ENCODE measurements around the gene TMCC1. TPM values are rescaled to one million over a fixed set of nuclear protein-coding genes. Genes with fewer than 3 reads are reported as not detected.
"Not testable (repeated sequence)": the region's sequence is repeated elsewhere in the genome, so short reads cannot be mapped to it uniquely, and the experiment has no call there.

TMCC1 gene
- total and polyA plus RNA-seq, 2 donors (not counting 3 experiments of a cell fraction or from before 2014, with no cell fraction given), result 17.4 to 38.4 TPM

DNA sequence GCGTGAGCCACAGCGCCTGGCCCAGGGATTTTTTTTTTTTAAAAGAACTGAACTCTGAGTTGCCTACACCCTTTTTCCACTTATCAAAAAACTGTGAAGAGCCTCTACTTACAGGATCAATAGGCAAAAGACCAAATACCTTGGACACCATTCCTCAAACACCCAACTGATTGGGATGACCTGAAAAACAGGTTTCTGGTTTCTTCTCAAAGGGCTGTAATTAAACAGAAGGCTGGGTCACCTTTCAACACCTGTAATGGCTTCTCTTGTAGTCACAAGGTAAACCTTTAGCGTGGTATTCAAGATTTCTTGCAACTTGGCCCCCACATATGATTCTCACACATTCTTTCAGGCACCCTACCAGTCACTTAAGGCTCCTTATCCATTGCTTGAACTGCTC, 248.7 kb downstream of the TMCC1 start:
- Histone ChIP-seq H3K4me2 (ENCODE audit: insufficient read depth, low read length) (no peak overlapping the region), H3K79me2 (ENCODE audit: control insufficient read depth, insufficient read depth, low read length) (no peaks in the 10 kb centered on the region), H3K9me3 (replicated peaks; ENCODE audit: control insufficient read depth, insufficient read depth, low read length) (no peaks in the 10 kb centered on the region), H3K4me1 (ENCODE audit: control insufficient read depth, extremely low read depth, insufficient read depth, low read length) (no peaks in the 10 kb centered on the region), H4K20me1 (replicated peaks; ENCODE audit: control insufficient read depth, extremely low read depth, insufficient read depth, low read length) (no peaks in the 10 kb centered on the region), H3K4me3 (replicated peaks in 1 of 3; ENCODE audit: insufficient read depth in 1 of 3, low read depth in 1 of 3, low read length in 3 of 3) (no peak overlapping the region), H3K27me3 (ENCODE audit: control insufficient read depth in 2 of 2, insufficient read depth in 2 of 2, low read length in 2 of 2) (no peaks in the 10 kb centered on the region), H3K36me3 (ENCODE audit: control insufficient read depth in 2 of 2, extremely low read depth in 1 of 2, insufficient read depth in 2 of 2, low read length in 2 of 2) (no peaks in the 10 kb centered on the region), H3K9me1 (replicated peaks; ENCODE audit: control insufficient read depth, extremely low read depth, insufficient read depth, low read length) (no peaks in the 10 kb centered on the region), H3K9ac (replicated peaks; ENCODE audit: extremely low read depth, insufficient read depth, low read length) (no peak overlapping the region), H2AFZ (ENCODE audit: low read depth, low read length) (no peak overlapping the region), H3K27ac (ENCODE audit: insufficient read depth, low read depth, low read length) (no peak overlapping the region)
- dilution Hi-C loops (cut with MboI; ENCODE audit: extremely low pct_ligation_motif_present, low sequenced_read_pairs), result no loop called here
- FAIRE-seq, result no peak
- no TSS peak for BruUV-seq (replicated peaks)
- ChIA-PET POLR2A (no interaction called here), CTCF (no interaction called here)
- no peak for DNase-seq (ENCODE audit: low read depth, low spot score)
- intact Hi-C loops (cut with micrococcal nuclease), result no loop called here
- TF ChIP-seq FOS (IDR thresholded peaks at IDR 0.05; ENCODE audit: borderline replicate concordance, insufficient read depth, low read length) (no peak), MYC (IDR thresholded peaks at IDR 0.05; ENCODE audit: low read depth, low read length) (no peak), JUN (IDR thresholded peaks at IDR 0.05; ENCODE audit: borderline replicate concordance, insufficient read depth, insufficient read length, low read depth) (no peak), EZH2 (IDR thresholded peaks at IDR 0.05; ENCODE audit: borderline replicate concordance, low read depth, low read length, severe bottlenecking) (no peak), GATA2 (IDR thresholded peaks at IDR 0.05; ENCODE audit: insufficient read depth, insufficient read length, low read depth, low read length) (no peak), POLR2AphosphoS5 (IDR thresholded peaks at IDR 0.05; ENCODE audit: insufficient read depth, low read depth, low read length) (no peak), POLR2A (IDR thresholded peaks at IDR 0.05; ENCODE audit: low read depth, low read length) (no peak)
- TF ChIP-seq, protein P1, sequence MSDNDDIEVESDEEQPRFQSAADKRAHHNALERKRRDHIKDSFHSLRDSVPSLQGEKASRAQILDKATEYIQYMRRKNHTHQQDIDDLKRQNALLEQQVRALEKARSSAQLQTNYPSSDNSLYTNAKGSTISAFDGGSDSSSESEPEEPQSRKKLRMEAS (IDR thresholded peaks at IDR 0.05; ENCODE audit: insufficient read depth, insufficient read length), result no peak
- TF ChIP-seq, protein P2, sequence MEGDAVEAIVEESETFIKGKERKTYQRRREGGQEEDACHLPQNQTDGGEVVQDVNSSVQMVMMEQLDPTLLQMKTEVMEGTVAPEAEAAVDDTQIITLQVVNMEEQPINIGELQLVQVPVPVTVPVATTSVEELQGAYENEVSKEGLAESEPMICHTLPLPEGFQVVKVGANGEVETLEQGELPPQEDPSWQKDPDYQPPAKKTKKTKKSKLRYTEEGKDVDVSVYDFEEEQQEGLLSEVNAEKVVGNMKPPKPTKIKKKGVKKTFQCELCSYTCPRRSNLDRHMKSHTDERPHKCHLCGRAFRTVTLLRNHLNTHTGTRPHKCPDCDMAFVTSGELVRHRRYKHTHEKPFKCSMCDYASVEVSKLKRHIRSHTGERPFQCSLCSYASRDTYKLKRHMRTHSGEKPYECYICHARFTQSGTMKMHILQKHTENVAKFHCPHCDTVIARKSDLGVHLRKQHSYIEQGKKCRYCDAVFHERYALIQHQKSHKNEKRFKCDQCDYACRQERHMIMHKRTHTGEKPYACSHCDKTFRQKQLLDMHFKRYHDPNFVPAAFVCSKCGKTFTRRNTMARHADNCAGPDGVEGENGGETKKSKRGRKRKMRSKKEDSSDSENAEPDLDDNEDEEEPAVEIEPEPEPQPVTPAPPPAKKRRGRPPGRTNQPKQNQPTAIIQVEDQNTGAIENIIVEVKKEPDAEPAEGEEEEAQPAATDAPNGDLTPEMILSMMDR (IDR thresholded peaks at IDR 0.05; ENCODE audit: extremely low read depth in 1 of 2, insufficient read depth in 1 of 2, low read depth in 1 of 2, low read length in 2 of 2), result no peak

DNA sequence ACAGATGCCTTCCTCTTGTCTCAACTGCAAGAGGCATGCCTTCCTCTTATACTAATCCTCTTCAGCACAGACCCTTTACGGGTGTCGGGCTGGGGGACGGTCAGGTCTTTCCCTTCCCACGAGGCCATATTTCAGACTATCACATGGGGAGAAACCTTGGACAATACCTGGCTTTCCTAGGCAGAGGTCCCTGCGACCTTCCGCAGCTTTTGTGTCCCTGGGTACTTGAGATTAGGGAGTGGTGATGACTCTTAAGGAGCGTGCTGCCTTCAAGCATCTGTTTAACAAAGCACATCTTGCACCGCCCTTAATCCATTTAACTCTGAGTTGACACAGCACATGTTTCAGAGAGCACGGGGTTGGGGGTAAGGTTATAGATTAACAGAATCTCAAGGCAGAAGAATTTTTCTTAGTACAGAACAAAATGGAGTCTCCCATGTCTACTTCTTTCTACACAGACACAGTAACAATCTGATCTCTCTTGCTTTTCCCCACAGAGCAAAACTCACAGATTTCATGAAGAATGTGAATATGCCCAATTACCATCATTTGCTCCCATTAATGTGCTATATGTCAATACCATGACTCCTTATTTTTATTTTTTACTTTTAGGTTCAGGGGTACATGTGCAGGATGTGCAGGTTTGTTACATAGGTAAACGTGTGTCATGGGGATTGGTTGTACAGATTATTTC, 251.8 kb downstream of the TMCC1 start:
- H4K20me1 ChIP-seq (replicated peaks; ENCODE audit: control insufficient read depth, extremely low read depth, insufficient read depth, low read length); H2AFZ ChIP-seq (ENCODE audit: low read depth, low read length); H3K79me2 ChIP-seq (ENCODE audit: control insufficient read depth, insufficient read depth, low read length); POLR2A ChIA-PET; H3K9me1 ChIP-seq (replicated peaks; ENCODE audit: control insufficient read depth, extremely low read depth, insufficient read depth, low read length); H3K36me3 ChIP-seq (ENCODE audit: control insufficient read depth in 2 of 2, extremely low read depth in 1 of 2, insufficient read depth in 2 of 2, low read length in 2 of 2); H3K4me2 ChIP-seq (ENCODE audit: insufficient read depth, low read length); H3K4me1 ChIP-seq (ENCODE audit: control insufficient read depth, extremely low read depth, insufficient read depth, low read length); DNase-seq (ENCODE audit: low read depth, low spot score); H3K9me3 ChIP-seq (replicated peaks; ENCODE audit: control insufficient read depth, insufficient read depth, low read length); H3K27me3 ChIP-seq (ENCODE audit: control insufficient read depth in 2 of 2, insufficient read depth in 2 of 2, low read length in 2 of 2); FAIRE-seq; H3K4me3 ChIP-seq (replicated peaks in 1 of 3; ENCODE audit: insufficient read depth in 1 of 3, low read depth in 1 of 3, low read length in 3 of 3); intact Hi-C loops (cut with micrococcal nuclease); dilution Hi-C loops (cut with MboI; ENCODE audit: extremely low pct_ligation_motif_present, low sequenced_read_pairs); H3K27ac ChIP-seq (ENCODE audit: insufficient read depth, low read depth, low read length); BruUV-seq (replicated peaks); H3K9ac ChIP-seq (replicated peaks; ENCODE audit: extremely low read depth, insufficient read depth, low read length): not testable (repeated sequence)
- CTCF ChIA-PET, result interaction anchor here (1.2 kb wide), 2 partner anchors 8 to 14 kb away, joined by 3 to 4 read pairs; no protein-coding TSS in a partner anchor

DNA sequence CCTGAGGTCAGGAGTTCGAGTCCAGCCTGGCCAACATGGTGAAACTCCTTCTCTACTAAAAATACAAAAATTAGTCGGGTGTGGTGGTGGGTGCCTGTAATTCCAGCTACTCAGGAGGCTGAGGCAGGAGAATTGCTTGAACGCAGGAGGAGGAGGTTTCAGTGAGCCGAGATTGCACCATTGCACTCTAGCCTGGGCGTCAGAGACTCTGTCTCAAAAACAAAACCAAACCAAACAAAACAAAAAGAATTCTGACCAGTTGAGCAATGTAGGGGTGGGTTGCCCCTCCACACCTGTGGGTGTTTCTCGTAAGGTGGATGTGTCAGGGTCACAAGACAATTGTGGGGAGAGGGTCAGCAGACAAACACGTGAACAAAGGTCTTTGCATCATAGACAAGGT, 252.5 kb downstream of the TMCC1 start:
- H3K79me2 ChIP-seq (ENCODE audit: control insufficient read depth, insufficient read depth, low read length); H3K9me3 ChIP-seq (replicated peaks; ENCODE audit: control insufficient read depth, insufficient read depth, low read length); H3K4me2 ChIP-seq (ENCODE audit: insufficient read depth, low read length); H3K4me1 ChIP-seq (ENCODE audit: control insufficient read depth, extremely low read depth, insufficient read depth, low read length); FAIRE-seq; H3K27me3 ChIP-seq (ENCODE audit: control insufficient read depth in 2 of 2, insufficient read depth in 2 of 2, low read length in 2 of 2); POLR2A ChIA-PET; H4K20me1 ChIP-seq (replicated peaks; ENCODE audit: control insufficient read depth, extremely low read depth, insufficient read depth, low read length); intact Hi-C loops (cut with micrococcal nuclease); H3K9me1 ChIP-seq (replicated peaks; ENCODE audit: control insufficient read depth, extremely low read depth, insufficient read depth, low read length); H3K9ac ChIP-seq (replicated peaks; ENCODE audit: extremely low read depth, insufficient read depth, low read length); H3K36me3 ChIP-seq (ENCODE audit: control insufficient read depth in 2 of 2, extremely low read depth in 1 of 2, insufficient read depth in 2 of 2, low read length in 2 of 2); BruUV-seq (replicated peaks); H2AFZ ChIP-seq (ENCODE audit: low read depth, low read length); H3K27ac ChIP-seq (ENCODE audit: insufficient read depth, low read depth, low read length); H3K4me3 ChIP-seq (replicated peaks in 1 of 3; ENCODE audit: insufficient read depth in 1 of 3, low read depth in 1 of 3, low read length in 3 of 3); DNase-seq (ENCODE audit: low read depth, low spot score); dilution Hi-C loops (cut with MboI; ENCODE audit: extremely low pct_ligation_motif_present, low sequenced_read_pairs): not testable (repeated sequence)
- CTCF ChIA-PET, result interaction anchor here (1.2 kb wide), 1 partner anchor 8 kb away, joined by 4 read pairs; no protein-coding TSS in a partner anchor
